GM12801 (cell line): Measurements from ENCODE around the gene SOAT2.

Source experiments
- CTCF ChIP-seq: IDR thresholded peaks from one replicate; pipeline ENCODE4 v1.5.1; 2011; ENCODE audit warnings: control low read depth; ENCODE audit not compliant: insufficient read length; ENCODE audit errors: extremely low read depth

The SOAT2 gene

GRCh38 chr12:53062977-53063707 is 40.1 kb upstream of the SOAT2 start:
- TF ChIP-seq CTCF = no peak

- TF ChIP-seq CTCF = no peak
These were observed 39.3 kb upstream of the SOAT2 start for GRCh38 chr12:53063708-53064612.

GRCh38 chr12:53064613-53065436 is 38.5 kb upstream of the SOAT2 start:
- no peak for TF ChIP-seq CTCF

- no peak for TF ChIP-seq CTCF
These were observed 37.8 kb upstream of the SOAT2 start for GRCh38 chr12:53065470-53065869.

GRCh38 chr12:53065975-53066931 is 37.0 kb upstream of the SOAT2 start:
- TF ChIP-seq CTCF = no peak

- TF ChIP-seq CTCF = no peak
These were observed 36.0 kb upstream of the SOAT2 start for GRCh38 chr12:53067074-53067992.
